ENCODE results near the gene CDK19. TPM values are rescaled to one million over a fixed set of nuclear protein-coding genes. Genes with fewer than 3 reads are reported as not detected.
"Not testable (repeated sequence)": the region's sequence is repeated elsewhere in the genome, so short reads cannot be mapped to it uniquely, and the experiment has no call there.

CDK19 gene
- total RNA-seq, 1 donor, result 15.6 TPM

DNA sequence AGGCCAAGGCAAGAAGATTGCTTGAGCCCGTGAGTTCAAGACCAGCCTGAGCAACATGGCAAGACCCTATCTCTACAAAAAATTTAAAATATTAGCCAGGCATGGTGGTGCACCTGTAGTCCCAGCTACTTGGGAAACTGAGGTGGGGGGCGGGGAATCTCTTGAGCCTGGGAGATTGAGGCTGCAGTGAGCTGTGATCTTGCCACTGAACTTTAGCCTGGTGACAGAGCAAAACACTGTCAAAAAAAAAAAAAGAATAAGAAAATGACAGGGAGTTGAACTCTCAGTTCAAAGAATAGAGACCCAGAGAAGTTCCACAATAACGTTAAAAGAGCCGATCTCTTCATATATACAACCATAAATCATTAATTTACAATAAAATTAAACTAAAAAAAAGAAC, 34.5 kb upstream of the CDK19 start:
- H2AFZ ChIP-seq (ENCODE audit: low read length), result no peak overlapping the region
- H3K4me2 ChIP-seq (ENCODE audit: insufficient read depth, low read length), result no peak overlapping the region
- no peaks in the 10 kb centered on the region for H3K36me3 ChIP-seq (ENCODE audit: insufficient read depth, low read length)
- H3K27me3 ChIP-seq (ENCODE audit: insufficient read depth, low read length), result no peaks in the 10 kb centered on the region
- TF ChIP-seq, protein P1, sequence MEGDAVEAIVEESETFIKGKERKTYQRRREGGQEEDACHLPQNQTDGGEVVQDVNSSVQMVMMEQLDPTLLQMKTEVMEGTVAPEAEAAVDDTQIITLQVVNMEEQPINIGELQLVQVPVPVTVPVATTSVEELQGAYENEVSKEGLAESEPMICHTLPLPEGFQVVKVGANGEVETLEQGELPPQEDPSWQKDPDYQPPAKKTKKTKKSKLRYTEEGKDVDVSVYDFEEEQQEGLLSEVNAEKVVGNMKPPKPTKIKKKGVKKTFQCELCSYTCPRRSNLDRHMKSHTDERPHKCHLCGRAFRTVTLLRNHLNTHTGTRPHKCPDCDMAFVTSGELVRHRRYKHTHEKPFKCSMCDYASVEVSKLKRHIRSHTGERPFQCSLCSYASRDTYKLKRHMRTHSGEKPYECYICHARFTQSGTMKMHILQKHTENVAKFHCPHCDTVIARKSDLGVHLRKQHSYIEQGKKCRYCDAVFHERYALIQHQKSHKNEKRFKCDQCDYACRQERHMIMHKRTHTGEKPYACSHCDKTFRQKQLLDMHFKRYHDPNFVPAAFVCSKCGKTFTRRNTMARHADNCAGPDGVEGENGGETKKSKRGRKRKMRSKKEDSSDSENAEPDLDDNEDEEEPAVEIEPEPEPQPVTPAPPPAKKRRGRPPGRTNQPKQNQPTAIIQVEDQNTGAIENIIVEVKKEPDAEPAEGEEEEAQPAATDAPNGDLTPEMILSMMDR (IDR thresholded peaks at IDR 0.05; ENCODE audit: extremely low read depth, low read depth, low read length), result no peak
- no peak for DNase-seq (ENCODE audit: insufficient read length, low spot score, missing footprints)
- H3K4me1 ChIP-seq (ENCODE audit: insufficient read depth, low read length), result no peaks in the 10 kb centered on the region
- no peak overlapping the region for H3K27ac ChIP-seq (ENCODE audit: low read depth, low read length)
- no peaks in the 10 kb centered on the region for H3K79me2 ChIP-seq (ENCODE audit: insufficient read depth, low read length)
- no peaks in the 10 kb centered on the region for H4K20me1 ChIP-seq (ENCODE audit: insufficient read depth, low read length)
- H3K9me3 ChIP-seq (ENCODE audit: low read depth, low read length), result no peaks in the 10 kb centered on the region
- no peak overlapping the region for H3K4me3 ChIP-seq (ENCODE audit: insufficient read depth, low read length)

DNA sequence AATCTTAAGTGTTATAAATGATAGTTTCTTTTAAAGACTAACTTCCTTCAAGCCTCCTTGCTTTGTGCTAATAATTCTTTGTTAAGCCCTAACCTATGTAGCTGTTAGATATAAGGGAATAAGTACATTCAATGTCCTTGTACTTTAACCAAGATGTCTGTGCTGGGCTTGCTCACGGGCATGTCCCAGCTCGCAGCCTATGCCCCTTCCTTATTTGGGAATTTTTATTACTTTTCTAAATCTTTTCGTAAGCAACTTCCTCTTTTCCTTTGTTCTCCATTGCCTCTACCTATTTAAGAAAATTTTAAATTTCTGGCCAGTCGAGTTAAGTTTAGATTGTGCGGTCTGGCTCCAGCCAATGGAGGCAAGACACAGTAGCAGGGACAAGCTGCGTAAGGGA, 26.0 kb upstream of the CDK19 start:
- Histone ChIP-seq H3K27me3 (ENCODE audit: insufficient read depth, low read length) (no peaks in the 10 kb centered on the region), H3K79me2 (ENCODE audit: insufficient read depth, low read length) (no peaks in the 10 kb centered on the region), H3K4me2 (ENCODE audit: insufficient read depth, low read length) (no peak overlapping the region), H3K4me1 (ENCODE audit: insufficient read depth, low read length) (no peaks in the 10 kb centered on the region), H3K4me3 (ENCODE audit: insufficient read depth, low read length) (no peak overlapping the region), H3K36me3 (ENCODE audit: insufficient read depth, low read length) (no peaks in the 10 kb centered on the region), H2AFZ (ENCODE audit: low read length) (no peak overlapping the region), H4K20me1 (ENCODE audit: insufficient read depth, low read length) (no peaks in the 10 kb centered on the region), H3K27ac (ENCODE audit: low read depth, low read length) (no peak overlapping the region), H3K9me3 (ENCODE audit: low read depth, low read length) (no peaks in the 10 kb centered on the region)
- DNase-seq (ENCODE audit: insufficient read length, low spot score, missing footprints), result no peak
- TF ChIP-seq, protein P1 (IDR thresholded peaks at IDR 0.05; ENCODE audit: extremely low read depth, low read depth, low read length), result no peak

DNA sequence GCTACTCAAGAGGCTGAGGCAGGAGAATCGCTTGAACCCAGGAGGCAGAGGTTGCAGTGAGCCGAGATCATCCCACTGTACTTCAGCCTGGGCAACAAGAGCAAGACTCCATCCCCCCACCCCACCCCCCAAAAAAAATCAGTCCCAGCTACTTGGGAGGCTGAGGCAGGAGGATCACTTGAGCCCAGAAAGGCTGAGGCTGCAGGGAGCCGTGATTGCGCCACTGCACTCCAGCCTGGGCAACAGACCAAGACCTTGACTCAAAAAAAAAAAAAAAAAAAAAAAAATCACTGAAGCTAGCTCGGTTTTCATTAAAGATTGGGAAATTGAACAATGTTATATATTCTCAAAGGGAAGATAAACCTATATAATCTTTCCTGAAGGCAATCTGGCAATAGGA, 20.5 kb upstream of the CDK19 start:
- H3K9me3 ChIP-seq (ENCODE audit: low read depth, low read length); H3K27ac ChIP-seq (ENCODE audit: low read depth, low read length); H3K79me2 ChIP-seq (ENCODE audit: insufficient read depth, low read length); H4K20me1 ChIP-seq (ENCODE audit: insufficient read depth, low read length); H2AFZ ChIP-seq (ENCODE audit: low read length); H3K36me3 ChIP-seq (ENCODE audit: insufficient read depth, low read length); H3K4me1 ChIP-seq (ENCODE audit: insufficient read depth, low read length); DNase-seq (ENCODE audit: insufficient read length, low spot score, missing footprints); H3K27me3 ChIP-seq (ENCODE audit: insufficient read depth, low read length); H3K4me2 ChIP-seq (ENCODE audit: insufficient read depth, low read length); H3K4me3 ChIP-seq (ENCODE audit: insufficient read depth, low read length): not testable (repeated sequence)

DNA sequence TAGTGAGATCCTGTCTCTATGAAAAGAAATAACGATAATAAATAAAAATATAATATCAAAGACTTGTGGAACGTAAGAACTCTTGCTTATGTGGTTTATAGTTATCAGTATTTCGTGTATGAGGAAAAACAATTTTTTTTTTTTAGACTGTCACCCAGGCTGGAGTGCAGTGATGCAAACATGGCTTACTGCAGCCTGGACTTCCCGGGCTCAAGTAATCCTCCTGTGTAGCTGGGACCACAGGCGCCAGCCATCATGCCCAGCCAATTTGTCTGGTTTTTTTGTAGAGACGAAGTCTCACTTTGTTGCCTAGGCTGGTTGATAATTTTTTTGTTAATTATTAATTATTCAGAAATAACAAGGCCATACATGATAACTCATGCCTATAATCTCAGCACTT, 18.6 kb upstream of the CDK19 start:
- H2AFZ ChIP-seq (ENCODE audit: low read length), result no peak overlapping the region
- no peak for DNase-seq (ENCODE audit: insufficient read length, low spot score, missing footprints)
- no peaks in the 10 kb centered on the region for H3K9me3 ChIP-seq (ENCODE audit: low read depth, low read length)
- no peak overlapping the region for H3K4me2 ChIP-seq (ENCODE audit: insufficient read depth, low read length)
- no peaks in the 10 kb centered on the region for H4K20me1 ChIP-seq (ENCODE audit: insufficient read depth, low read length)
- TF ChIP-seq, protein P1 (IDR thresholded peaks at IDR 0.05; ENCODE audit: extremely low read depth, low read depth, low read length), result no peak
- H3K79me2 ChIP-seq (ENCODE audit: insufficient read depth, low read length), result no peaks in the 10 kb centered on the region
- no peaks in the 10 kb centered on the region for H3K4me1 ChIP-seq (ENCODE audit: insufficient read depth, low read length)
- no peak overlapping the region for H3K27ac ChIP-seq (ENCODE audit: low read depth, low read length)
- no peak overlapping the region for H3K4me3 ChIP-seq (ENCODE audit: insufficient read depth, low read length)
- no peaks in the 10 kb centered on the region for H3K27me3 ChIP-seq (ENCODE audit: insufficient read depth, low read length)
- no peaks in the 10 kb centered on the region for H3K36me3 ChIP-seq (ENCODE audit: insufficient read depth, low read length)

DNA sequence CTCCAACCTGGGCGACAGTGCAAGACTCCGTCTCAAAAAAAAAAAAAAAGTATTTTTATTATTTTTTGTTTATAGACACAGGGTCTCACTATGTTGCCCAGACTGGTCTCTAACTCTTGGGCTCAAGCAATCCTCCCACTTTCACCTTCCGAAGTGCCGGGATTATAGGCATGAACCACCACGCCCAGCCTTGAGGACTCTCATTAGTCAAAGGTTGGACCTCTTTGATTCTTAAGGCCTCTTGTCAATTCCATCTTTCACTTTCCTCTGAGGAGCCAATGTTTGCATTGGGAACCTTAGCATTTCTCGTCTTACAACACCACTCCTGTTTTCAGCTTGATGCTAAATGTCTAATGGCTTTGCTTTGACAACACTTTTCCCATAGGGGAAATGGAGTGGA, 16.1 kb upstream of the CDK19 start:
- Histone ChIP-seq H3K27me3 (ENCODE audit: insufficient read depth, low read length) (no peaks in the 10 kb centered on the region), H3K4me1 (ENCODE audit: insufficient read depth, low read length) (no peaks in the 10 kb centered on the region), H3K4me3 (ENCODE audit: insufficient read depth, low read length) (no peak overlapping the region), H3K79me2 (ENCODE audit: insufficient read depth, low read length) (no peaks in the 10 kb centered on the region), H4K20me1 (ENCODE audit: insufficient read depth, low read length) (no peaks in the 10 kb centered on the region), H2AFZ (ENCODE audit: low read length) (no peak overlapping the region), H3K9me3 (ENCODE audit: low read depth, low read length) (no peaks in the 10 kb centered on the region), H3K27ac (ENCODE audit: low read depth, low read length) (no peak overlapping the region), H3K4me2 (ENCODE audit: insufficient read depth, low read length) (no peak overlapping the region), H3K36me3 (ENCODE audit: insufficient read depth, low read length) (no peaks in the 10 kb centered on the region)
- TF ChIP-seq, protein P1 (IDR thresholded peaks at IDR 0.05; ENCODE audit: extremely low read depth, low read depth, low read length), result no peak
- DNase-seq (ENCODE audit: insufficient read length, low spot score, missing footprints), result no peak
